Mammary epithelial cell (primary cell): ENCODE measurements around the gene NLRC5.

Experiments used
- CTCF ChIP-seq, 2 donors: IDR thresholded peaks in 1 of 2; conservative IDR thresholded peaks in 1 of 2; 2 replicates each; pipeline ENCODE4 v1.5.1; 2011 to 2012; ENCODE audit warnings: inconsistent platforms in 2 of 2, low read length in 2 of 2, mild to moderate bottlenecking in 2 of 2, control low read depth in 1 of 2, low read depth in 1 of 2; ENCODE audit not compliant: insufficient read depth in 1 of 2; ENCODE audit errors: extremely low read depth in 1 of 2
- EZH2 ChIP-seq: IDR thresholded peaks from 2 replicates; pipeline ENCODE4 v1.6.1; 2012; ENCODE audit warnings: low read length, inconsistent platforms, borderline replicate concordance

- no peak for TF ChIP-seq CTCF (conservative IDR thresholded peaks at IDR 0.05 in 1 of 2, IDR thresholded peaks at IDR 0.05 in 1 of 2; ENCODE audit: extremely low read depth in 1 of 2, insufficient read depth in 1 of 2, low read depth in 1 of 2, low read length in 2 of 2)
- TF ChIP-seq EZH2: no peak
Observed at GRCh38 chr16:57029161-57030160, 40.1 kb downstream of the NLRC5 start.
